Fibroblast of mammary gland (primary cell): ENCODE data around the gene RPS6KB2.

Source experiments
- DNase-seq: peaks from one replicate; pipeline ENCODE4 v3.0.0-alpha.2; 2010; ENCODE audit warnings: low read depth
- H3K4me3 ChIP-seq: 2 replicates; pipeline ENCODE4 v1.5.1; 2011; ENCODE audit warnings: low read depth, mild to moderate bottlenecking, low read length, moderate library complexity; ENCODE audit not compliant: control insufficient read depth
- TF ChIP-seq, protein P1 (sequence below): conservative IDR thresholded peaks from 2 replicates; pipeline ENCODE4 v1.5.1; 2011; ENCODE audit warnings: low read depth, low read length, inconsistent platforms; ENCODE audit not compliant: control insufficient read depth, insufficient read depth

RPS6KB2 gene

DNA sequence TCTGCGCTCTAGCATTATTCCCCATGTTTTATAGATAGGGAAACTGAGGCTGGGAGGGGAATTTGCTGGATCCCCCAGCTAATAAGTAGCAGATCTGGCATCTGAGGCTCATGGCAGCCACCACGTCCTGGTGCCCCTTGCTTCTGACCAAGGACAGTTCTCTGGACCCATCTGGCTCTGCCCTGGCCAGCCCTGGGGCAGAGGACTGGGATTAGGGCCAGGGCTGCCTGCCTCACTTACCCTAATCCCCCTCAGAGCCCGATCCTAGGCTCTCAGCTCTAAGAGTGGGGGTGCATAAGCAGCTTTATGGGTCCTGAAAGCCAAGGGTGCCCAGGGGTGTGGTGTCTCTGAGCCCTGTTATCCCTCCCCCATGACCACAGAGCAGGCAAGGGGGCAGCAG lies 26.8 kb downstream of the RPS6KB2 start, which contains the start of gene CABP4:
Gene CABP4 (plus strand): TSS at position 301 of the 400 bp plus-strand sequence. CDS start 70 bp downstream, at position 371.
- TF ChIP-seq, protein P1, sequence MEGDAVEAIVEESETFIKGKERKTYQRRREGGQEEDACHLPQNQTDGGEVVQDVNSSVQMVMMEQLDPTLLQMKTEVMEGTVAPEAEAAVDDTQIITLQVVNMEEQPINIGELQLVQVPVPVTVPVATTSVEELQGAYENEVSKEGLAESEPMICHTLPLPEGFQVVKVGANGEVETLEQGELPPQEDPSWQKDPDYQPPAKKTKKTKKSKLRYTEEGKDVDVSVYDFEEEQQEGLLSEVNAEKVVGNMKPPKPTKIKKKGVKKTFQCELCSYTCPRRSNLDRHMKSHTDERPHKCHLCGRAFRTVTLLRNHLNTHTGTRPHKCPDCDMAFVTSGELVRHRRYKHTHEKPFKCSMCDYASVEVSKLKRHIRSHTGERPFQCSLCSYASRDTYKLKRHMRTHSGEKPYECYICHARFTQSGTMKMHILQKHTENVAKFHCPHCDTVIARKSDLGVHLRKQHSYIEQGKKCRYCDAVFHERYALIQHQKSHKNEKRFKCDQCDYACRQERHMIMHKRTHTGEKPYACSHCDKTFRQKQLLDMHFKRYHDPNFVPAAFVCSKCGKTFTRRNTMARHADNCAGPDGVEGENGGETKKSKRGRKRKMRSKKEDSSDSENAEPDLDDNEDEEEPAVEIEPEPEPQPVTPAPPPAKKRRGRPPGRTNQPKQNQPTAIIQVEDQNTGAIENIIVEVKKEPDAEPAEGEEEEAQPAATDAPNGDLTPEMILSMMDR = no peak
- H3K4me3 ChIP-seq = no peak within 1 kb of the TSS
- DNase-seq = no peak

DNA sequence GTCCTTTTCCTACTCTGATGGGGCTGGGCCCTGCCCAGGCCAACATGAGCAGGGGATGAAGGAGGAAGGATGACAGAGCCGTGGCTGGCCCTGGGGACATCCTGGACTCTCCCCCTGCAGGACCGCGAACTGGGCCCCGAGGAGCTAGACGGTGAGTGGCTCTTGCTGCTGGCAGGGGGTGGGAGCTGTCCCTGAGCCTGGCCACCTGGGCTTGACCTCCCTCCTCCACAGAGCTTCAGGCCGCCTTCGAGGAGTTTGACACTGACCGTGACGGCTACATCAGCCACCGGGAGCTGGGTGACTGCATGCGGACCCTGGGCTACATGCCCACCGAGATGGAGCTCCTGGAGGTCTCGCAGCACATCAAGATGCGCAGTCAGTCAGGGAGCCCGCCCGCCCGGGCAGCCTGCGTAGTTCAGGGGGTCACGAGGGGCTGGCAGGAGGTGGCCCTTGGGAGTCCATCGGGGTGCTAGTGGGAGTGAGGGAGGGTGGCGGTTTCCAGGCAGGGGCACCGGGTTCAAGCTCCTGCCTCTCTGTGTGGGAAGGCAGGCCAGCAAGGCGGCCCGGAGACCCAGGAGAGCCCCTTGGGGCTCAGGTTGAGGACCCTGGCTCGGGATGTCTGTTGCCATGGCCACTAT lies 27.9 kb downstream of the RPS6KB2 start:
- H3K4me3 ChIP-seq = no peak overlapping the region
- TF ChIP-seq, protein P1 = no peak
- DNase-seq = no peak

DNA sequence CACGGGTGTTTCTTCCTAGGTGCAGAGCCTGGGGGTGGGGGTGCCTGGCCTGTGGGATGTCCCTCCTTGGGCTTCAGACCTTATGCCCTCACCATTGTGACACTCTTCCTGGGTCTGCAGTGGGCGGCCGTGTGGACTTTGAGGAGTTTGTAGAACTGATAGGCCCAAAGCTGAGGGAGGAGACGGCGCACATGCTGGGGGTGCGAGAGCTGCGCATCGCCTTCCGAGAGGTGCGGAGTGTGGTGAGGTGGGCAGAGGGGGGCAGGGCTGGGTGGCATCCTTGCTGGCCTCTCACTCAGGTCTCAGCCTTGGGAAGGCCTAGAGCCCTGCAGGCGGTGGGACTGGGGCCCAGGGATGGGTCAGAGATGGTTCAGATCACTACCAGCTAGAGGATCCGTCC lies 29.2 kb downstream of the RPS6KB2 start:
- TF ChIP-seq, protein P1 = no peak
- DNase-seq = no peak
- H3K4me3 ChIP-seq = no peak overlapping the region

DNA sequence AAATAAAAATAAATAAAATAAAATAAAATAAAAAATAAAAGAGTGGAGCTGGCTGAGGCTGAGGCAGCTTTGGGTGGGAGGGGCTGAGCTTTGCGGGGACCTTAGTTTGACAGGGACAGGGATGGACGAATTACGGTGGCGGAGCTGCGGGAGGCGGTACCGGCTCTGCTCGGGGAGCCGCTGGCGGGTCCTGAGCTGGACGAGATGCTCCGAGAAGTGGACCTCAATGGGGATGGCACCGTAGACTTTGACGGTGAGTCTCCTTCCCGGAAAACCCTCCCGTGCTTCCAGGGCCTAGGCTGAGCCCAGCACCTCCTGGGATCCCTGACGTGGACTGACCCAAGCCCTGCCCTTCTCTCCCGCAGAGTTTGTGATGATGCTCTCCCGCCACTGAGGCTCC lies 30.0 kb downstream of the RPS6KB2 start:
- DNase-seq = no peak
- TF ChIP-seq, protein P1 = no peak
- no peak overlapping the region for H3K4me3 ChIP-seq

DNA sequence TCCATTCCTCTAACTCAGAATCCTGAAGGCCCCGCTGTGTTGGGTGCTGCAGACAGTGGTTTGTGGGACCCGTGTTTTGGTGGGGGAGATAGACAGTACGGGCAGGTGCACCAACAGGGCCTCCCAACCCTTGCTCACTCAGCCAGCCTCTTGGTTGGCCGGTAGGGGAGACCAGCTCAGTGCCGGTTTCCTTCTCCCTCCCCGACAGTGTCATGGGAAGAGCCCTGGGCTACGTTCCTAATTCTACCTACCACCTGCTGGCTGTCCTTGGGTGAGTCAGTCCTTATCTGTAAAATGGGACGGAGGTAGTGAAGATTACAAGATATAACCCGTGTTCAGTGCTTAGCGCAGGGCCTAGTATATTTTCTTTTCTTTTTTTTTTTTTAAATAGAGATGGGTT lies 34.9 kb downstream of the RPS6KB2 start:
- TF ChIP-seq, protein P1 = no peak
- no peak for DNase-seq
- no peak overlapping the region for H3K4me3 ChIP-seq

DNA sequence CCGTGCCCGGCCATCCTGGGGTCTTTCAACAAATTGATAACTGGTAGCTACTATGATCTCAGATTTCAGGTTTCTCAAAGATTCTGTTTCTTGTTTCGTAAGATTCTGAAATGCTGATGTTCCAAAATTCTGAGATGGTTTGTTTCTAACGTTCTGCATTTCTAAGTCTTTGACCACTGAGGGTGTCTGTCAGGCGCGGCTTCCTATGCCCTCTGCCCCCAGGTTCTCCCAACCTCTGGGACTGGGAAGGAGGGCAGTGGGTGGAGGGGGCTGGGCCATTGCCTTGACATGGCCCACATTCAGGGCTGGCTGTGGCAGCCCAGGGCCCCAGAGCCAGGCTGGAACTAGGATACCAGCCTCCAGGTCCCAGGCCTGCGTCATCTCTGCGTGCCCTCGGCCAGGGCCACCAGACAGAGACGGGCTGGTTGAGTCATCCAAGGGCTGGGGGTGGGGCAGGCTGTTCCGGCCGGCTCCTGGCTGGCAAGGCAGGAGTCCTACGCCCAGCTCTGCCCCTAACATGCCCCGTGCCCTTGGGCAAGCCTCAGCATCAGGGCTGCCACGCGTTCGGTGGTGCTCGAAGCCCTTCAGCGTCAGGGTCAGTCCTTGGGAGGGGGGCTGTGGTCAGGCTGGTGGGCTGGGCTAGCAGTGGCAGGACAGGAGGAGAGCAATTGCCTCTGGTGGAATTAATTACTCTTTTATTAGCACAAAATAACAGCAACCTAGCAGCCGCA lies 35.6 kb downstream of the RPS6KB2 start:
- TF ChIP-seq, protein P1 = no peak
- H3K4me3 ChIP-seq = peak overlapping the region; percentile 19
- DNase-seq = no peak
